Uterus (tissue), 4 donors: ENCODE results near the gene PCDHGA4. TPM values are rescaled to one million over a fixed set of nuclear protein-coding genes. Genes with fewer than 3 reads are reported as not detected.

Experiments
- DNase-seq, 2 donors: peaks; one replicate each; pipeline ENCODE4 v3.0.0-alpha.2; 2019 to 2020
- H3K27ac ChIP-seq, 2 donors: fragments of 200-600 bp; sonication (generic); 1 replicate in 1 of 2; 2 replicates in 1 of 2; pipeline ENCODE4 v1.5.1; 2016 to 2018
- H3K27me3 ChIP-seq, 2 donors: fragments of 200-600 bp; sonication (generic); one replicate each; pipeline ENCODE4 v1.5.1; 2018 to 2019; ENCODE audit warnings: control low read depth in 1 of 2
- H3K36me3 ChIP-seq, 2 donors: fragments of 200-600 bp; sonication (generic); one replicate each; pipeline ENCODE4 v1.5.1; 2019; ENCODE audit warnings: control low read depth in 1 of 2
- H3K4me1 ChIP-seq, 2 donors: fragments of 200-600 bp; sonication (generic); one replicate each; pipeline ENCODE4 v1.5.1; 2018 to 2019; ENCODE audit warnings: control low read depth in 1 of 2
- H3K4me3 ChIP-seq, 2 donors: fragments of 200-600 bp; sonication (generic); 1 replicate in 1 of 2; 2 replicates in 1 of 2; pipeline ENCODE4 v1.5.1; 2018 to 2019; ENCODE audit warnings: mild to moderate bottlenecking in 1 of 2
- H3K9me3 ChIP-seq, 2 donors: fragments of 200-600 bp; sonication (generic); one replicate each; pipeline ENCODE4 v1.5.1; 2019; ENCODE audit warnings: control low read depth in 1 of 2
- CTCF ChIP-seq, 4 experiments: fragments of 200-600 bp in 2 of 4; fragments of 450-650 bp in 2 of 4; sonication (generic) in 2 of 4; IDR thresholded peaks; one replicate each; pipeline ENCODE4 v1.5.1; 2016 to 2019; ENCODE audit warnings: antibody characterized with exemption in 4 of 4, mild to moderate bottlenecking in 2 of 4, moderate library complexity in 1 of 4
- POLR2A ChIP-seq, 2 donors: fragments of 450-650 bp; IDR thresholded peaks; one replicate each; pipeline ENCODE4 v1.6.1; 2016; ENCODE audit warnings: antibody characterized with exemption in 2 of 2, mild to moderate bottlenecking in 1 of 2, moderate library complexity in 1 of 2
- intact Hi-C: fragments of 100-400 bp; cut with DNase I; formaldehyde crosslinking; loops from one replicate; pipeline ENCODE4 v1.15.1; 2023; ENCODE audit warnings: low total_unique reads
- total RNA-seq, 4 donors: library from RNA; depleted of rRNA in 3 of 4; stranded (reverse); fragments of >200 nt in 3 of 4; gene quantifications; one replicate each; pipeline versions ENCODE4 v1.1.0 to v1.2.4, GENCODE V29; 2014 to 2023
- donor health status: DM: yes; HTN: yes; CAD: no.

PCDHGA4 gene
- total RNA-seq, 4 donors from 2014 or later: 0.59 to 16.1 (median 8.7) TPM

DNA sequence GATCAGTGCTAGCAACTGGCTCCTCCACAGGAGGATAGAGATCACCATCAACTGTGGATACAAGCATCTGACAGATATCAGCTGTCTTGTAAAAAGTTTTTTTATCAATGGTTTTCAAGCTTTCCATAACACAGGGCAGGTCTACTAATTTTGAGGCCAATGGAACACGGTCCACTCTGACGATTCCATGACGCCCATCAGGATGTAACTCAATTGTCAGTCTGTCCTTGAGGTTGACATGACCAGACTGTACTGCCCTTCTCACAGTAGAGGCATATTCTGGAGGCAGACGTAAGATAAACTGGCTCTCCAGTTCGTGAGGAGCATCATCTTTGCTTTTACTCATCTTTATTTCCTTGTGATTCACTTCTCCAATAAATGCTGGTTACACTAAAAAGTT, 35.1 kb upstream of the PCDHGA4 start:
- Histone ChIP-seq H3K9me3 (peaks cover 14 to 62% of the 10 kb centered on the region in 2 donors), H3K27me3 (no peaks in the 10 kb centered on the region), H3K27ac (peak overlapping the region in 1 of 2 donors; percentile 92), H3K4me3 (peak overlapping the region; percentile 62 to 72), H3K36me3 (no peaks in the 10 kb centered on the region), H3K4me1 (no peaks in the 10 kb centered on the region)
- DNase-seq: no peak
- intact Hi-C loops: no loop called here
- no peak for TF ChIP-seq POLR2A (IDR thresholded peaks at IDR 0.05)

DNA sequence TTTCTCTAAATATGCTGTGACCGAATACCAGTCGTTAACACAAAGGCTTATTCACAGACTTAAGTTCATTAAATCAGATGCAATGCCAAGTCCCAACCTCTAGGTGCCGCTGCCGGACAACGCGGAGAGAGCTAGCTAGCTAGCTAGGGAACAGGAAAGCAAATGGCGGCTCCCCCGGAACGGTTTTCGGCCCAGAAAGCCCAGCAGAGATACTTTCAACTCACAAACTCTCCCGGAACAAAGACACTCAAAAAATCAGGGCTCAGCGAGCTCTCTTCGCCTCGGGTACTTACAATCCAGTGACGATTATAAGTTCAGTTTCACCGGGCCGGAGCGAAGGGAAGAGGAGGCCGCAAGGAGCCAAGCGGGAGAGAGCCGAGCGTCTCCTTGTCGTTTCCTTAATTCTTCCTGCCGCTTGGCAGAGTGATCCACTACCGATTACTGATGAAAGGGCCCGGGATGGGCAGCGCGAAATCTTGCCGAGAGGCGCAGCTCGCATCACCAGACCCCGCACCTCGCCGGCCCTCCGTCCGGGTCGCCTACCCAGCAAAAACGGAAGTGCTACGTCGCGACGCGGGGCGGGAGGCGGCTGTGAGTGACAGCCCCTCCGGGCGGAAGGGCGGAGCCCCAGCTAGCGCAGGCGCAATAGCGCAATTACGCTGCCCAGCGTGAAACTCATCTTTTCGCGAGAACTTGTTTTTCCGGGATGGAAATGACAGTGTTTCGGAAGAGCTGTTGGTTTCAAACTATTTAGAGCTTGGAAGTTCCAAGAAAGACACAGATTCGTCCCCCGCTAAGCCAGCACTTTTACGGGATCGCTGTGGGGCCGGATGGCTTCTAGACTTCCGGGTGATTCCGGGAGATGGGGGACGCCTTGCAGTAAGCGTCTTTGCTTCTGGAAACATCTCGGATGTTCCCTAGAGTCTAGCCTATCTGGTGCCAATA, 34.3 kb upstream of the PCDHGA4 start, which contains the start of gene TAF7:
Gene TAF7, minus strand, starts transcription at position 560 of the 945 bp plus-strand sequence. CDS start 740 bp downstream, outside the sequence.
- intact Hi-C loops: no loop called here
- H3K4me3 ChIP-seq: peak within 1 kb of the TSS; percentile 62 to 72
- TF ChIP-seq CTCF (IDR thresholded peaks at IDR 0.05): peak; percentile 56 to 85 (median 66)
- peak; percentile 84 to 94 for TF ChIP-seq POLR2A (IDR thresholded peaks at IDR 0.05)
- peaks cover 14 to 54% of the 10 kb centered on the region in 2 donors for H3K9me3 ChIP-seq
- H3K27me3 ChIP-seq: no peaks in the 10 kb centered on the region
- H3K27ac ChIP-seq: peak within 1 kb of the TSS; percentile 92 to 94
- peak; percentile 86 to 90 for DNase-seq
- H3K36me3 ChIP-seq: no peaks in the 10 kb centered on the region
- H3K4me1 ChIP-seq: no peaks in the 10 kb centered on the region

- no peaks in the 10 kb centered on the region for H3K4me1 ChIP-seq
- H3K27ac ChIP-seq: no peak overlapping the region
- no peak overlapping the region for H3K4me3 ChIP-seq
- peaks cover 14 to 36% of the 10 kb centered on the region in 2 donors for H3K9me3 ChIP-seq
- TF ChIP-seq CTCF (IDR thresholded peaks at IDR 0.05) (no peak), POLR2A (IDR thresholded peaks at IDR 0.05) (no peak)
- no peaks in the 10 kb centered on the region for H3K27me3 ChIP-seq
- no peak for DNase-seq
- no peaks in the 10 kb centered on the region for H3K36me3 ChIP-seq
- intact Hi-C loops: no loop called here
Observed at GRCh38 chr5:141322261-141322660, 32.6 kb upstream of the PCDHGA4 start.

GRCh38 chr5:141326088-141326854, 28.6 kb upstream of the PCDHGA4 start:
- peak overlapping the region; percentile 26 to 29 for H3K4me3 ChIP-seq
- peak; percentile 58 to 64 for DNase-seq
- intact Hi-C loops: no loop called here
- peak overlapping the region; percentile 65 to 69 for H3K27ac ChIP-seq
- peaks cover 0 to 18% of the 10 kb centered on the region in 2 donors for H3K9me3 ChIP-seq
- no peaks in the 10 kb centered on the region for H3K36me3 ChIP-seq
- TF ChIP-seq POLR2A (IDR thresholded peaks at IDR 0.05) (no peak), CTCF (IDR thresholded peaks at IDR 0.05) (peak; percentile 34 to 44 (median 40))
- H3K4me1 ChIP-seq: no peaks in the 10 kb centered on the region
- no peaks in the 10 kb centered on the region for H3K27me3 ChIP-seq

DNA sequence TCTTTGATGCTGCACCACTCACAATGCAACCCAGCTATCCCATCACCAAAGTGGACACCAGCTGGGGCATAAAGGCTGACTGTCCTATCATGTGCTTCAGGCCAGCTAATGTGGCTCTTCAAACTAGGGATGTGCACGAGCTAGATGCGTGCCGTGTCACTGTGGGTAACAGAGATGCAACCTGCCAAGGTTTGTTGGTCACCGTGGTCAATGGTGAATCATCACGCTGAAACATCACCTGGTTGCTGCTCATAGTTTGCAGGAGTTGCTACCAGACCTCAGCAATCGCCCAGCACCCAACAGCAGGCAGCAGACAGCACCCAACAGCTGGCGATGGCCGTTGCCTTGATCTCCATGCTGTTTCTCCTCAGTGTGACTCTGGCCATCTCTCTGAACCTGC, 26.6 kb upstream of the PCDHGA4 start:
- H3K4me1 ChIP-seq: no peaks in the 10 kb centered on the region
- no peaks in the 10 kb centered on the region for H3K36me3 ChIP-seq
- H3K4me3 ChIP-seq: no peak overlapping the region
- H3K9me3 ChIP-seq: peaks cover 0 to 26% of the 10 kb centered on the region in 2 donors
- TF ChIP-seq CTCF (IDR thresholded peaks at IDR 0.05): no peak
- no peak for TF ChIP-seq POLR2A (IDR thresholded peaks at IDR 0.05)
- DNase-seq: no peak
- H3K27me3 ChIP-seq: no peaks in the 10 kb centered on the region
- intact Hi-C loops: no loop called here
- H3K27ac ChIP-seq: no peak overlapping the region
